Fibroblast of mammary gland (primary cell): ENCODE data around the gene PITX2.

Source experiments
- DNase-seq: peaks from one replicate; pipeline ENCODE4 v3.0.0-alpha.2; 2010; ENCODE audit warnings: low read depth
- H3K4me3 ChIP-seq: 2 replicates; pipeline ENCODE4 v1.5.1; 2011; ENCODE audit warnings: low read depth, mild to moderate bottlenecking, low read length, moderate library complexity; ENCODE audit not compliant: control insufficient read depth
- TF ChIP-seq, protein P1 (sequence below): conservative IDR thresholded peaks from 2 replicates; pipeline ENCODE4 v1.5.1; 2011; ENCODE audit warnings: low read depth, low read length, inconsistent platforms; ENCODE audit not compliant: control insufficient read depth, insufficient read depth

Gene PITX2

DNA sequence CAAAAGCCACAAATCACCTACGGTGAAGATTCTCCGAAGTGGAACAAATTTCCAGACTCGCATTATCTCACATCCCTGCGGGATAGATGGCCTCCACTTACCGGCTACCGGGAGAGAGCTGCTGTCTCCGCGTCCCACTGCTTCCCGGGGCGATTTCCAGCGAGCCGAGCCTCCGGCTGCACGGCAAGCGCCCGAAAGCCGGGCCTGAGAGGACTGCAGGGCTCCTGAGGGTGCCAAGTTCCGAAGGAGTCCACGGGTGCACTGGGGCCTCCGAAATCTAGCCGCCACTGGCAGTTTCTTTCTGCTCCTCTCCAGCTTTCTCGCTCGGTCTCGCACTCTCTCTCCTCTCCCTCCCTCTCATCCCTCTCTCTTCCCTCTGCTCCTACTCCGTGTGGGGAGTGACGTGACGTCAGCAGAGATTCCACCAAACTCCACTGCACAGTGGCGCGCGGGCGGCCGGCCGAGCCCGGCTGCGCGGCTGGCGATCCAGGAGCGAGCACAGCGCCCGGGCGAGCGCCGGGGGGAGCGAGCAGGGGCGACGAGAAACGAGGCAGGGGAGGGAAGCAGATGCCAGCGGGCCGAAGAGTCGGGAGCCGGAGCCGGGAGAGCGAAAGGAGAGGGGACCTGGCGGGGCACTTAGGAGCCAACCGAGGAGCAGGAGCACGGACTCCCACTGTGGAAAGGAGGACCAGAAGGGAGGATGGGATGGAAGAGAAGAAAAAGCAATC, 14.0 kb upstream of the PITX2 start:
- TF ChIP-seq, protein P1, sequence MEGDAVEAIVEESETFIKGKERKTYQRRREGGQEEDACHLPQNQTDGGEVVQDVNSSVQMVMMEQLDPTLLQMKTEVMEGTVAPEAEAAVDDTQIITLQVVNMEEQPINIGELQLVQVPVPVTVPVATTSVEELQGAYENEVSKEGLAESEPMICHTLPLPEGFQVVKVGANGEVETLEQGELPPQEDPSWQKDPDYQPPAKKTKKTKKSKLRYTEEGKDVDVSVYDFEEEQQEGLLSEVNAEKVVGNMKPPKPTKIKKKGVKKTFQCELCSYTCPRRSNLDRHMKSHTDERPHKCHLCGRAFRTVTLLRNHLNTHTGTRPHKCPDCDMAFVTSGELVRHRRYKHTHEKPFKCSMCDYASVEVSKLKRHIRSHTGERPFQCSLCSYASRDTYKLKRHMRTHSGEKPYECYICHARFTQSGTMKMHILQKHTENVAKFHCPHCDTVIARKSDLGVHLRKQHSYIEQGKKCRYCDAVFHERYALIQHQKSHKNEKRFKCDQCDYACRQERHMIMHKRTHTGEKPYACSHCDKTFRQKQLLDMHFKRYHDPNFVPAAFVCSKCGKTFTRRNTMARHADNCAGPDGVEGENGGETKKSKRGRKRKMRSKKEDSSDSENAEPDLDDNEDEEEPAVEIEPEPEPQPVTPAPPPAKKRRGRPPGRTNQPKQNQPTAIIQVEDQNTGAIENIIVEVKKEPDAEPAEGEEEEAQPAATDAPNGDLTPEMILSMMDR = no peak
- H3K4me3 ChIP-seq = peak overlapping the region; percentile 51
- DNase-seq = peak; percentile 72

DNA sequence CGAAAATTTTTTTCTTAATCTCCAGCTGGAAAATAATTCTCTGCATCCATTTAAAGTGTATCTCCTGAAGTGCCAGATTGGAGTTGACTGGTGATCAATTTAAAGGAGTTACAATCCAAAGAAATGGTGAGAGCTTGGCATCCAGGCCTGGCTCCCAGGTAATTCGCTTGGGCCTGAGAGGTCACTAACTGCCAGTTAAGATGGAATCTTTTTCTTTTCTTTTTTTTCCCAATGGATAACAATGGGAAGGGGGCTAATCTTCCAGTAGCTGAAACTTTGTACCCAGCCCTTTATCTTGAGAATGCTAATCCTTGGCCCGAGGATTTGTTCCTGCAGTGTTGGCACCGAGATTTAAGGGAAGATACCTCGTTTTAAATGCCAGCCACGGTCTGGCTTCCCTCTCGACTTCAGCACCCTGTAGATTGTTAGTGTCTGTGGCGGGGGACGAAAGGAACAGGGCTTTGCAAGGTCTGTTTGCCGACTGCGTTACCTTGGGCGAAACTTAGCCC, 13.3 kb upstream of the PITX2 start:
- no peak for DNase-seq
- TF ChIP-seq, protein P1 = no peak
- H3K4me3 ChIP-seq = peak overlapping the region; percentile 51

DNA sequence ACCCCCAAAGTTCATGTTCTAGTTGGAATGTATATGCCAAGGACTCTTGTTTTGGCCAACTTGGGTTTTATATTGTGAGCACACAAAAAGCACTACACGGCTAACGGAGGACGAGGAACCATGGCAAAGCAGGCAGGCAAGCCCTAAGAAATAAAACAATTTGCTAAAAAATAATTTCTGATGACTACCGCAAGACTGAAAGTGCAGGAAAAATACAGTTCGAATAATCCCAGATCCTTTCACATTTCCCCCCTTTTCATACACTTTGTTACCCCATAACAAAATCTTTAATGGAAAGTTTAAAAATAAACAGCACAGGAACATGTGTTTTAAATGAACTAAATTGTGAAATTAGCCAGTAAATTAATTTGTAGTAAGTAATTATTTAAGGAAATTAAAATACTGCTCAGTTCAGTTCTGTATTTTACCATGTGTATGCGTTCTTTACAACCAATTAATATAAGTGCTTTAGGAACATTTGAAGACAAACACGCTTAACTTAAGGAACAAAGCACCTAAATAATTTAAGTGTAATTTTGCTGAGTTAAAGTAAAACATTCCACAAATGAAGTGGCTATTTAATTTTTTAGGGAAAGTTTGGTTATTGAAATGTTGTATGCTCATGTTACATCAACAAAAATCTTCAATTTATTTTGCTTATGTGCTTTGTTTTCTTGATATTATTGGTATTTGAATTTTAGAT, 12.4 kb upstream of the PITX2 start:
- DNase-seq = no peak
- TF ChIP-seq, protein P1 = no peak
- no peak overlapping the region for H3K4me3 ChIP-seq

DNA sequence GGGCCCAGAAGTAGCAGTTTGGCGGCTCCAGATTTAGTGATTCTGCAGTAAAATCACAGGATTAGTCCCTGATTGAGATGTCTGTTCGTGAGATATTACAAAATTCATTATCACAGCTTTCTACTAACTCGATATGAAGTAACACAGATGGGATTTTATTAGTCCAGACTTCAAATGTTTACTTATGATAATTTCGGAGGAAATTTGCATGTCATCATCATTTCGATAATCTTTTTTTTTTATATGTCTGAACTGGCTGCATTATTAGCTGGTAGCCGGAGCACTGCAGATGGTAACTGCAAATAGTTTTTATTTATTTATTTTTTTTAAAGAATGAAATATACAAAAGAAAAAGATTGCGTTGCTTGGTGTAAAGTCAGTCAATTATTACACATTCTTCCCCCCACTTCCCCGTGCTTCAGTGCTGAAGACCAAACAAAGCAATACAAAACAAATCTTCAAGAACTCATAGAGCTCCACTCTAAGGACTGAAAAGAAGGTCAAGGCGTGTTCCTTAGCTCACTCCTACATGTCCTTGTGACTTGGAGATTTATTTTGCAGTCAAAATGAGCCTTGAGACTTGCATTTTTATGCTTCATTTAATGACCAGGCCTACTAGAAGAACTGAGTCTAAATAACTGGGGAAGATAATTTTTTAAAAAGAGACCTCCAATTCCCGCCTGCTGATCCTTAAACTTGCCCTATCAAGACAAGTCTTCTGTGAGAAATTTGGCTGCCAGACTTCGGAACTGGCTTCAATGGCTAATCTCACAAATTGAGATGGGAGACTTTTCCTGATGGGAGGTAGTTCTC, 11.7 kb upstream of the PITX2 start:
- TF ChIP-seq, protein P1 = no peak
- H3K4me3 ChIP-seq = no peak overlapping the region
- DNase-seq = no peak

DNA sequence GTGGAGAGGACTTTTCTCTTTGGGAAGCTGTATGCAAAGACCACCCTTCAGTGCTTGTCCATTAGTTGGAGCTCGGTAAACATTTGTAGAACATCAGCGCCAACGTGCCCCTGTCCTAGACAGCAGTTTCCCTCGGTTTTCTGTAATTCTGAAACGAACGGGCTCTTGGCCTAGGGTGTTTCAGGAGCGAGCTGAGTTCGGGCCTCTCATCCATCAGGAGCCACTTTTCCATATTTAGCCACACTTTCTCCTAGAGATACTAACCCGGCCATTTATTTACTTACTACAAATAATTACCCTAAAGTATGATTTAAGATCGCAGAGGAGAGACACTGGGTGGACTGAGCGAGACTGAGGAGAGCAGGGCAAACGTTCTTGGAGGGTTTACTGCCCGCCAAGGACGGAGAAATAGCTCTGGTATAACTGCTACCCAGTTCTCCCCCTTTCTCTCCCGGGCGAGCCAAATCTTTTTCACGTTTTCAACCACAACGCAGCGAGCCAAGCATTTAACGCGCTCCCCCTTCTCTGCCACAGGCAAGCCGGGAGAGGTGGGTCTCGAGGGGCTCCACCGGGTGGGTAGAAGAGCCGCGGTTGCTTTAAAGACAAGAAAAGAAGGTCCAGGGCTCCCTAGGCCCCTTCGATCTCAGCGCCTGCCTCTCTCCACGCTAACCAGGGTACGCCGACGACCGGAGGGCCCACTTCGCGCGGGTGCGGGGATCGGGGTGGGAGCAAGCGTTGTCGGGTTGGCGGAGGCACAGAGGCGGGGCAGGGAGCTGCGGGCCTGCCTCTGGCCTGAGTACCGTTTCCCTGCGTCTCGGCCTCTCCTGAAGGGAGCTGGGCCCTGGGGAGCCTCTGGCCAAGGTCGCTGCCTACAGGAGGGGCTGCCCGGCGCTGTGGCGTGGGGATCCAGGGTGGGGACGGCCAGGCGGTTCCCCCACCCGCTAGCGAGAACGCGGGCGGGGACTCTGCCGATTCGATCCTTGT, 10.8 kb upstream of the PITX2 start:
- no peak overlapping the region for H3K4me3 ChIP-seq
- TF ChIP-seq, protein P1 = no peak
- DNase-seq = no peak
